Keratinocyte (primary cell): ENCODE data around the gene OLFM2.

Experiments used
- CTCF ChIP-seq, 3 experiments: IDR thresholded peaks in 1 of 3; conservative IDR thresholded peaks in 1 of 3; optimal IDR thresholded peaks in 1 of 3; 2 replicates in 2 of 3; 3 replicates in 1 of 3; pipeline versions ENCODE3 to v1.5.1; 2011; ENCODE audit warnings: low read length in 3 of 3, mild to moderate bottlenecking in 3 of 3, moderate library complexity in 2 of 3, control low read depth in 1 of 3, inconsistent platforms in 1 of 3; ENCODE audit not compliant: insufficient read depth in 2 of 3; ENCODE audit errors: extremely low read depth in 1 of 3
- EZH2 ChIP-seq: IDR thresholded peaks from one replicate; pipeline ENCODE4 v1.6.1; 2012; ENCODE audit warnings: inconsistent platforms, mild to moderate bottlenecking, low read length, moderate library complexity

GRCh38 chr19:9838324-9838723 is 98.0 kb downstream of the OLFM2 start:
- TF ChIP-seq CTCF (optimal IDR thresholded peaks at IDR 0.05 in 1 of 3, IDR thresholded peaks at IDR 0.05 in 1 of 3, conservative IDR thresholded peaks at IDR 0.05 in 1 of 3; ENCODE audit: extremely low read depth in 1 of 3, insufficient read depth in 2 of 3, low read length in 3 of 3) (no peak), EZH2 (no peak)
